HT-29 (cell line): ENCODE data around the gene DSP. TPM values are rescaled to one million over a fixed set of nuclear protein-coding genes. Genes with fewer than 3 reads are reported as not detected.

ENCODE experiments used
- DNase-seq: peaks from one replicate; pipeline ENCODE4 v3.0.0-alpha.2; 2015; ENCODE audit warnings: low spot score
- total RNA-seq: library from RNA; depleted of rRNA; stranded (reverse); fragments of >200 nt; shearing (Covaris generic); gene quantifications from 2 replicates; pipeline ENCODE4 v1.2.3, GENCODE V29; 2014

Gene DSP
- total RNA-seq, 1 experiment from 2014 or later: 28.0 TPM

DNA sequence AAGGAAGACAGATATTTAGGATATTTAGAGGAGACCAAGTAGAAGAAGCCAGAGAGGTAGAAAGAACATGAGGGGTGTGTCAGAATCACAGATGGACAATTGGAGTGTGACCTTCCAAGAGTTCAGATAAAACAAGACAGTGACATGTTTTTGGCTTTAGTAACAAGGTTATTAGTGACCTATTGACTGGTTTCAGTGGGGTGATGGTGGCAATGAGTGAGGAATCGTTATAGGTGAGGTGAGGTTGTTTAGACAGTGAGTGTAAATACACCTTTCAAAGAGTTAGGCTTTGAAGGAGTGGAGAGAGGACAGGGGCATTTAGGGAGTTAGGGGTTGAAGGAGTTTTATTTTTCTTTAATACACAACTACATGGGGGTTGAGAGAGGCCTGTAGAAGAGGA, 51.8 kb downstream of the DSP start:
- DNase-seq: no peak

DNA sequence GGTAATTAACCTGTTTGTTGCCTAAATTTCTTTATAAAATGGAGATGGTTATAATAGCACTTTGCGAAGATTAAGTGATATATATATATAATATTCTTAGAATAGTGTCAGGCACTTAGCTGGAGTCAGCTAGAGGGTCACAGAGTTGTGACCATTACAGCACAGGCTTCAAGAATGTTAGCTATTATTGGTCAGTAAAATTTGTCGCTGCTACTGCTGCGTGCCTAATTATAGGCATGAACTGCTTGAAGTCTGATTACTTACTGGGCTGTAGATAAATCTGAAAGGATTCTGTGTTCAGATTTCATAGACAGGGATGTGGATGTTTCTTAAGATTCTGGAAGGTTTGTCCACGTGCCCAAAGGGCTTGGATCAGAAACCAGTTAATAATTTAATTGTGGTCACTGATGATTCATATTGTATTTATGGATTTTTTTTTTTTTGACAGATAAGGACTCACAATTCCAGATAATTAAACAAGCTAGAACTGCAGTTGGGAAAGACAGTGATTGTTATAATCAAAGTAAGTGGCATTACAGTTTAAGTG, 53.2 kb downstream of the DSP start:
- DNase-seq: peak; percentile 22

DNA sequence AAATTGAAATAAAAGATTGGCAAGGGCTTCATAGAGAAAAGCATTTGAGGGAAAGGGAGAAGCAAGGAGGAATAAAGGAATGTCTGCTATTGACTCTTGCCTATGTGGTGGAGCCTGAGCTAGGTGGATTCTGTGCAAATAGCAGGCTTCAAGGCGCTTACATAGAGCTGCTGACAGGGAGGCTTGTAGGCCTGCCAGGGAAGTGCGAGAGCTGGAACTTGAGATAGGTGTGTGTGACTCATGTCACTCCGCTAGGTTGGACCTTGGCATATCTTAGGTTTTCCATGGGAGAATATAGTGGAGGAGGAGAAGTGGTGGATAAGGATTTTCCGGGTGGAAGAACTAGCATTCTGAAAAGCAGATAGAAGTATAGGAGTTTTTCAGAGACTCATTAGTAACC, 62.5 kb downstream of the DSP start:
- DNase-seq: no peak

- DNase-seq: no peak
Measured at GRCh38 chr6:7604506-7604905, 63.0 kb downstream of the DSP start.

- peak; percentile 77 for DNase-seq
Measured at GRCh38 chr6:7615611-7616383, 74.3 kb downstream of the DSP start.

GRCh38 chr6:7617801-7618764, 76.6 kb downstream of the DSP start:
- DNase-seq: no peak

- DNase-seq: no peak
Measured at GRCh38 chr6:7621761-7622160, 80.3 kb downstream of the DSP start.

DNA sequence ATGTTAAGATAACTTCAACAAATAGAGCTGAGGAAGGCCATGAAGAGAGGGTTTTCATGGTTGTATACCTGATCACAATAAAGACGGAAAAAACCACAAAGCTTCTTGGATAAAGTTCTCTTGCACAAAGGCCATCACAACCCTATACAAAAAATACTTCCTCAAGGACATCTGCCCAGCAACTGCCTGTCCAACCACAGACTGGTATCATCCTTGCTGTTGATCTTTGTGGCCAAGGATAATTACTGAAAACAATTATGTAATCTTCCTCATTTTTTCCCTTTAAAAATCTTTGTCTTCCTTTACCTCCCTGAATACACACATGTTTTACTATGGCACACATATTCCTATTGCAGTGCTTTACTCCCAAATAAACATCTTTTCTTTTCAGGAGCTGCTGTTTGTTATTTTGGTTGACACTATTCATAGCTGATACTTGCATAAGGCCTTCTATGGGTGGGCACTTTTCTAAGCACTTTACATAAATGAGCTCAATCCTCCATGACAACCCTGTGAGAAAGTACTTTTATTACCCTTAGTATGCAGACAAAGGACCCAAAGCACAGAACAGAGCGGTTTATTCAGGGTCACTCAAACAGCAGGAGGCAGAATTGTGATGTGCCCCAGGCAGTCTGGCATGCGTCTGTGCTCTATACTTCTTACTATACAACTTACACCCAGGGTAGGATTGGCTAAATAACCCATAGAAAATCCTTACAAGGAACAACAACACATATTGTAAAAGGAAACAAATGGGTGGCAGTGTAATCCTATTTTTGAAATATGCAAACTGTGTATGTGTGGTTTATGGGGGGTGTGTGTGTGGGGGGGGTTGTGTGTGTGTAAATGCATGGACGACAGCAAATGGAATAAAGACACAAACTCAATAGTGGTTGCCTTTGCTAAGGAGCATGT, 83.6 kb downstream of the DSP start:
- no peak for DNase-seq

GRCh38 chr6:7628479-7628878, 87.0 kb downstream of the DSP start:
- no peak for DNase-seq

- DNase-seq: no peak
Measured at GRCh38 chr6:7628909-7629308, 87.4 kb downstream of the DSP start.

- no peak for DNase-seq
Measured at GRCh38 chr6:7629321-7629720, 87.8 kb downstream of the DSP start.

- no peak for DNase-seq
Measured at GRCh38 chr6:7630792-7631191, 89.3 kb downstream of the DSP start.

GRCh38 chr6:7631466-7631865, 90.0 kb downstream of the DSP start:
- no peak for DNase-seq

DNA sequence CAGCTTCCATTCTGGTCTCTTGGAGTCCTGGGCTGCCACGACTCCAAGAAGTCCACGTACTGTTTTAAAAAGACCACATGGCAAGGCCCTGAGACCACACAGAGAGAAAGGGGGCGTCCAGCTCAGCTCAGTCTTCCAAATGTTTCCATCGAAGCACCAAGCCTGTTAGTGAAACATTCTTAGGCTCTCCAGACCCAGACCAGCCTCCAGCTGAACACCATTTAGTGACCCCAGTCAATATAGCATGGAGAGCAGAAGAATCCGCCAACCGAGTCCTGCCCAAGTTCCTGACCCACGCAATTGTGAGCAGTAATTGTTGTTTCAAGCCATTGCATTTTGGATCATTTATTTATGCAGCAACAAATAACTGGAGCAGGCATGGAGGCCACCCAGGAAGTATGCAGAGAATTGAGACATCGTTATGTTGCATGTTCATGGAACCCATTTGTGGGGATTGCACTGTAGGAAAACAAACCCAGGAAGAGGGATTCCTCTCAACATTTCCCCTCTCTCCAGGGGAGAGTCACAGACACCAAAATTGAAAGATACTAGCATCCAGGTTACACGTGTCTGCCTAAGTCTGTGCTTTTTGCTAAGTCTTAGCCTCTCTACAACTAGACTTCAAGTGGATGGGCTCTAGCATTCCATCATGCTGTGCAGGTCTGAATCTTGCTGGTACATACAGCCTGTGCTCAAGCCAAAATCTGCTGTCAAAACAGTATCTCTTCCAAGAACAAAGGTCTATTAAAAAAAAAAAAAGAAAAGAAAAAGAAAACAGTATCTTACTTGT, 91.2 kb downstream of the DSP start:
- DNase-seq: no peak

GRCh38 chr6:7633361-7633760, 91.9 kb downstream of the DSP start:
- DNase-seq: no peak

DNA sequence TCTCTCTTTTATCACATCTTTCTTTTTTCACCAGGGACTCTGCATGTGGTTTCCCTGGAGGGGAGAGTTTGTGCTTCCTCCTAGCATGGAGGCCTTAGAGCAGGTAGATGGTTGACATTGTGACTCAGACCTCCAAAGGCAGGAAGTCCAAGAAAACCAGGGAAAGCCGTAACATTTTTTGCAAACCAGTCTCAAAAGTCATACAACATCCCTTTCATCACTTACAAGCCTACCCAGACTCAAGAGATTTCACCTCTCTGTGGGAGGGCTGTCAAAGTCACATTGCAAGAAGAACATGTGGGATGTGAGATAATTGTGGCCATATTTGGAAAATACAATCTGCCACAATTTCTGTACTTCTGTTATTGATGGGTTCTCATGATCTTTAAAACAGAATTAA, 94.7 kb downstream of the DSP start:
- no peak for DNase-seq
